Testis (tissue), 2 donors: ENCODE measurements around the gene NTM.

Experiments used
- CTCF ChIP-seq, 3 experiments: fragments of 450-650 bp in 2 of 3; fragments of 200-600 bp in 1 of 3; sonication (generic) in 1 of 3; IDR thresholded peaks; one replicate each; pipeline ENCODE4 v1.5.1; 2016 to 2019; ENCODE audit warnings: antibody characterized with exemption in 3 of 3, mild to moderate bottlenecking in 2 of 3, moderate library complexity in 1 of 3
- POLR2A ChIP-seq: fragments of 450-650 bp; IDR thresholded peaks from one replicate; pipeline ENCODE4 v1.6.1; 2017; ENCODE audit warnings: antibody characterized with exemption, mild to moderate bottlenecking, moderate library complexity

GRCh38 chr11:131906963-131907362 is 536.5 kb downstream of the NTM start:
- TF ChIP-seq CTCF (IDR thresholded peaks at IDR 0.05) (no peak), POLR2A (no peak)
